GM21447 (cell line): ENCODE measurements around the gene AKAP13.
"Not testable (repeated sequence)": the region's sequence is repeated elsewhere in the genome, so short reads cannot be mapped to it uniquely, and the experiment has no call there.

Experiments used
- ATAC-seq: cut with Tn5 transposase; IDR thresholded peaks from one replicate; pipeline ENCODE4 v1.9.1; 2021; ENCODE audit not compliant: unreplicated experiment

The AKAP13 gene

DNA sequence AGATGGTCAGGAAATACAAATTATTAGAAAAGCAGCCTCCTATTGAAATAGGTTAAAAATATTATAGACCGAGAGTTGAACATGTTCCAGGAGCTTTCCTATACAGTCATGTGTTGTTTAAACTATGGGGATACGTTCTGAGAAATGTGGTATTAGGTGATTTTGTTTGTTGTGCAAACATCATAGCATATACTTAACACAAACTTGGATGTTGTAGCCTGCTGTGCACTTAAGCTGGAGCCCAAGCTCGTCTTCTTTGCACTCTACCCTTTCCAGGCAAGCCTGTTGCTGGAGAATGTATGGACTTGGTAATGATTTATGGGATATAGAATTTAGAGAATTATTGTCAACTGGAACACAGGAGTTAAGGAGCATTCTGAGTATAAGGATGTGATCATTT is 140.2 kb downstream of the AKAP13 start:
- no peak for ATAC-seq

DNA sequence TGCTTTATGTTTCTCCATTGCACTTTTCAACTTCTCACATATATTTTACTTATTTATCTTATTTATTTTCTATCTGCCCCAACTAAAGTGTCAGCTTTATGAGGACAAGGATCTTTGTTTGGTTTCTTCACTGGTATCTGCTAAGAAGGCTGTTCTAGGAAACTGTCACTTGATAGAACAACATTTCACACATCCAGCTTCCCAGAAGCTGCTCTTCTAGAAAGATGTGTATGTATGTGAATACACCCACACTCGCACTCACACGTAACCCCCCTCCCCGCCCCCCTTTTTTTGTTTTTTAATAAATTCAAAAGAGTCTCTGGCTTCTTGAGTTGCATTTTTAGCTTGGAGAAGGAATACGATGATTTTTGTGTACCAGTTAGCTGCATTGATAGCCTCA is 143.1 kb downstream of the AKAP13 start:
- no peak for ATAC-seq

DNA sequence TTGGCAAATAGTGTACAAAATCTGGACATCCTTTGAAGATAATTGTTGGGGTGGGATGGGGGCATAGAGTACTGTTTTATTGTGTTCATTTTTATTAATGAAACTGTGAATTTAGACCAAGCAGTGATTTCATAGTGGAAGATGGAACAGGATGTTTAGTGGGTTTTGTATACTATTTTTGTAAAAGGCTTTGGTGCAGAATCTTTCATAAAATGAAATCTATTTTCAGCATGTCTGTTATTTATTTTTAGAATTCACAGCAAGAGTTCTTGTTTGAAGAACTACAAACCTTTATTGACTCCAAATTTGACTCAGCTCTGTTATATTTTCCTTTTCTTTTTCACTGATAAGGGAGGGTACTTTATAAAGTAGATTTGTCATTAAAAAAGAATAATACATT is 145.4 kb downstream of the AKAP13 start:
- ATAC-seq, result no peak

DNA sequence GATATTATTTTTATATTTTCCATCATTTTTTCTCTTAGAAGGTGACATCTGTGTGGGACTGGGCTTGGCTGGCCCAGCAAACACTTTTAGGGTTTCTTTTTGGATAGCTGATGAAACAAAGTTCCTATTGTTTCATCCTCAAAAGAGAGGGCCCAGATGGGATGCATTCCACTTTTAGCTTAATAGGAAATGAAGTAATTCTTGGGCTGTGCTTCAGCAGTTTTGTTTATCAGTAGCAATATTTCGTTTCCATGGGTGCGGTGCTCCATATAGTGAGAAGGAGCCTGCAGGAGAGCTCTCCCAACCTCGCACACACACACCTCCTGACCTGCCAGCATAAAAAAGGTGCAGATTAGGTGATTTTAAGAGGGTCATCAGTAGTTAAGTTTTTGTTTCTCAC is 147.5 kb downstream of the AKAP13 start:
- no peak for ATAC-seq

DNA sequence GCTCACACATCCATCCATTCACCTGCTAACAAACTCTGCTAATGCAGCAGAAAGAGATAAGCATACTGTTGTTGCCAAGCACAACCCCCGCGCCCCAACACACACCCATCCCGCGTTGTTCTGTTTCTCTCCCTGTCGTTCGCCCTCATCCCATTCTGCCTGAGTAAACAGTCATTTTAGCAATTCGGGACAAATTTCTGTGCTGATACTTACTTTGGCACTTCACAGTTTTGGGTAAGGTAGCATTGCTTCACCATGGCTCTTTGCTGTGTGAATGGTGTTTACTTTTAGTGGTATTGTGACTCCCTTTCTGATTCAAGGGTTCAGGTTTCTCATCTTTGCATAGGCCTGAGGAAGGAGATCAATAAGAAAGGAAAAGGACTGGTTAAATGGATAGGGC is 149.7 kb downstream of the AKAP13 start:
- ATAC-seq, result no peak

DNA sequence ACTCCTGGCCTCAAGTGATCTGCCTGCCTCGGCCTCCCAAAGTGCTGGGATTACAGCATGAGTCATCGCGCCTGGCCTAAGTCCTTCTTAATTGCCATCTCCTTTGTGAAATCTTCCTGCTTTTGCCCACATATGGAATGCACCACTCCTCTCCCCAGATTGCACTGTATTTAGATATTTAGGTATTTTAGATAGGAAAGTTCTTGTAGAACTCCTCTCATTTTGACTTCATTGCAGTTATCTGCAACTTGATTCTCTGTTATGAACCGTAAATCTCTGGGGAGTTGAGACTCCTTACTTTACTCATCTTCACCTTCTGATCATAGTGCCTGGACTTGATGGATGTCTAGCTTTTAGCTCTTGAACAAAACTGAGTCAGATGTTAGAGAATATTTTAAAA is 150.7 kb downstream of the AKAP13 start:
- no peak for ATAC-seq

DNA sequence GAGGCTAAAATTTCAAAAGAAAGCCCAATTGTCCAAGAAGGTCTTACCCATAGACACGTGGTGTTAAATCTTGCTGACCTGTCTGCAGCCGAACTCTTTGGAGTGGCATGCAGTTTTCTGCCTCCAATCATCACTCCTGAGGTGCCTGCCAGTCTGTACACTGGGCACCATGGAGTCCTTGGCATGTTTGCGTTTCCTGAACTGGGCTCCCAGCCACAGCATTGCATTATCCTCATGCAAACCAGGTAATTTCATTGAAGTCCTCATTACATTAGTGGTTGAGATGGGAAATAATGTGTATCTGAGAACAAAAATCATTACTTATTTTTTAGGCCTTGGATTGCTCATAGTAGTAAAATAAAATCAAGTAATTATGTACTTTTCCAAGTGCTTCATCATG is 152.3 kb downstream of the AKAP13 start:
- no peak for ATAC-seq

DNA sequence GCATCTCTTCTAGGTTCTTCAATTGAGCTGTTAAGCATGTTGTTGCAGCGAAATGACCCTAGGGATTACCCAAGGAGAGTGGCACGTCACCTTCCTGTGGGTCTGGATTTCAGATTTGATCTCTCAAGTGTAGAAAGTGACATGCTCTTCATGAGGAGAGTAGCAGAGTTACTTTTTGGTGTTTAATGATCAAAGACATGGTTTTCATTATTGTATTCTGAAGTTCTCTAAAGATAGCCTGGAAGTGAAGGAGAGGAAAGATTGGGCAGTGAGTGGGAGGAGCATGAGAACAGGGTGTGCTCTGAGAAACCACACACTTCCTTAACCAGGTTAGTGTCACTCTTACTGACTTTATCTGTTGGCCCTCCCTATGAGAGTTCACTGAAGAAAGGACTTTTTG is 153.6 kb downstream of the AKAP13 start:
- ATAC-seq, result peak; percentile 96

DNA sequence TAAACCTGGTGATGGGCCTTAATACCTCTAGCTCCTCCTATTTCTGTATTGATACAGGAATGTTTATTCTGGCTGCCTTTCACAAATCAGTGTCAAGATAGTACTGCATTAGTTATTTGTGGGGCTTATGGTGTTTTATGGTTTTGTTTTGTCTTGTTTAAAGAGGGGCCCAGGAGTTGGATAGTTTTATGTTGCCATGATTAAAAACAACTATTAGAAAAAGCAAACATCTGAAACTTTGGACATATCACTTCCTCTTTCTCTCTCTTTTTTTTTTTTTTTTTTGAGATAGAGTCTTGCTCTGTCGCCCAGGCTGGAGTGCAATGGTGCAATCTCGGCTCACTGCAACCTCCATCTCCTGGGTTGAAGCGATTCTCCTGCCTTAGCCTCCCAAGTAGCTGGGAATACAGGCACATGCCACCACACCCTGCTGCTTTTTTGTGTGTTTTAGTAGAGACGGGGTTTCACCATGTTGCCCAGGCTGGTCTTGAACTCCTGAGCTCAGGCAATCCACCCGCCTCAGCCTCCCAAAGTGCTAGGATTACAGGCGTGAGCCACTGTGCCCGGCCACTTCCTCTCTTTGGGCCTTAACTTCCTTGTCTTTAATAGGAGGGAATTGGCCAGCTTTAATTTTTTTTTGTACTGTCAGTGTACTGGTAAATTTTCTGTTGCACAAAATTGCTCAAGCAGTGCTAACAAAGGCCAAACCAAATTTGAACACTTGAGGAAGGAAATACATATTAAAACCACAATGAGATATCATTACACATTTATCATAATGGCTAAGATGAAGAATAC is 155.3 kb downstream of the AKAP13 start:
- not testable (repeated sequence) for ATAC-seq

DNA sequence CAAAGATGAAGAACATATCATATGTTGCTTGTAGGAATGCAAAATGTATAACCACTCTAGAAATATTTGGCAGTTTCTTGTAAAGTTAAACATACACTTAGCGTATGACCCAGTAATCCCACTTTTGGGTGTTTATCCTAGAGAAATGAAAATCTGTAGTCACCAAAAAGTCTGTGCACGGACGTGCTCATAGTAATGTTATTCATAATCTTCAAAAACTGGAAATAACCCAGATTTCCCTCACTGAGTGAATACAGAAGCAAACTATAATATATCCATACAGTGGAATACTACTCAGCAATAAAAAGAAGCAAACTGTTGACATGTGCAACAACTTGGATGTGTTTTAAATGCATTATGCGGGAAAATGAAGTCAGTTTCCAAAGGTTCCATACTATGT is 155.9 kb downstream of the AKAP13 start:
- ATAC-seq, result no peak

DNA sequence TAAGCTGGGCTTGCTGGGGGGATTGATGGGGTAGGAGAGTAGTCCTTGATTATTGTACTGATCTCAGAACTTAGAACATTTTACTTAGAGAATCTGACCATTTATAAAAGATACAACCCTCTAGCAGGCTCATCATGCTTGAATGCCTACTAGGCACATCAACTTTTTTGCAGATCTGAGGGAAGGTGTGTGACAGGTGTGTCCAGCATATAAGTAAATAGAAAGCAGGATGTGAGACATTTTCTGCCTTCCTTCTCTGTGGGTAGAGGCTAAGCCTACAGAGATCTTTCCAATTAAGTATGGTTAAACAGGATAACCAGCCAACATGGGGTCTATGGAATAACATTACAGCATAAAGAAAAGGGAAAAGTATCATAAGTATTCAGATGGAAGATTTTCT is 159.1 kb downstream of the AKAP13 start:
- no peak for ATAC-seq

DNA sequence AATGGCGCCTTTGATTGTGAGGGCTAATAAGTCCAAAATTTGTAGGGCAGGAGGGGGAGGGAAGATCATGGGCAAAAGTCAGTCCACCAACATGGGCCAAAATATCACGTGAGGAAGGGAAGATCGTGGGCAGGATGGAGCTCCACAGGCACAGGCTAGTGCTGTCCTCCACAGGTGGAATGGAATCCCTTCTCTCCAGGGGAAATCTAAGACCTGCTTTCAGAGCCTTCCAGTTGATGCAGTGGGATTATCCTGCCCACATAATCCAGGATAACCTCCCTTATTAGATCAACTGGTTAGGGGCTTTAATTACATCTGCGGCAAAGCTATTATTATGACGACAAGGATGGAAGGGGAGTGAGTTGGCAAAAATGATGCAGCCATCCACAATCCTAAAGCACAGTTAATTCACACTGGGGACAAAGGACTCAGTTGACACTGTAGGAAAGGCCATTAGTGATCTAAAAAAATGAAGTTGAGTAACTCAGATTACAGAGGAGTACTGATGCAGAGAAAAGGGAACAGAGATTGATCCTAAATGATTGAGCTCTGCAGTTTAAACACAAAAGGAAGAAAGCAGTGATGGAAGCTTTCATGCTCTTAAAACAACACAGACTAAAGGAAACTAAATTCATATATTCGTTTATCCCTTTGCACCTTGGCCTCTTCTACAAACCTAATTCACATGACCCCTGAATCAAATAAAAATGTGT is 159.8 kb downstream of the AKAP13 start:
- no peak for ATAC-seq

DNA sequence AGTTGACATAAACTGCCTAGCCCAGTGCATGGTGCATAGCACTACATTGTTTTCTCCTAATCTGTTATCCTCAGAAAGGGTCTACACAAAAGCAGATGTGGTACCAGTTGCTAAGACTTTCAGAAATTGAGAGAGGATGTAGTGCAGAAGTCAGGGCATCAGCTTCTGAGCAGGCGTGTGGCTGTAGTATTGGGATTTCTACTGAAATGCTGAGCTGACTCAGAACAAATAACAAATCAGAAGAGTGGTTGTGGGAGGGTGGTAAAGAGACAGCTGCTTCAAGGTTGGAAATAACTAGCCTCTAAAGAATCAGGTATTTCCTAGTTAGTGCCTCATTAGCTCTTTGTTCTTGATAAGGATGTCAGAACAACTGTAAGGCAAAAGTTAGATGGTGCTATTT is 161.3 kb downstream of the AKAP13 start:
- peak; percentile 67 for ATAC-seq

DNA sequence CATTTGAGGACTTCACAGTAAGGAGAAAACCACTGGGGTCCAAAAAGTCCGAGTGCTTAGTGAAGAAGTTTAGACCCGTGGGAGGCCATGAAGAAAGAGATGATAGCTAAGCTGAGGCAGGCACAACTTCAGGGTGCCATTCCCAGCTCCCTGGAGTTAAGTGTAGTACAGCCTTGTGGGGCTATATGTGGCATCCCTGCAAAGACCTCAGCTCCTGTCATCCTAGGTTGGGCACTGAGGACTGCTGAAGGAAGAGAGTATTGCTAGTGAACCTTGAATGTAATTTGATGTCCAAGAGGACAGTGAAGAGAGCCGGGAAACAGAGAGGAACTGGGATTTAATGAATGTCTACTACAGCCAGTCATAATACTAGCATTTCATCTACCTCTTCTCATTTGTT is 162.1 kb downstream of the AKAP13 start:
- ATAC-seq, result no peak

DNA sequence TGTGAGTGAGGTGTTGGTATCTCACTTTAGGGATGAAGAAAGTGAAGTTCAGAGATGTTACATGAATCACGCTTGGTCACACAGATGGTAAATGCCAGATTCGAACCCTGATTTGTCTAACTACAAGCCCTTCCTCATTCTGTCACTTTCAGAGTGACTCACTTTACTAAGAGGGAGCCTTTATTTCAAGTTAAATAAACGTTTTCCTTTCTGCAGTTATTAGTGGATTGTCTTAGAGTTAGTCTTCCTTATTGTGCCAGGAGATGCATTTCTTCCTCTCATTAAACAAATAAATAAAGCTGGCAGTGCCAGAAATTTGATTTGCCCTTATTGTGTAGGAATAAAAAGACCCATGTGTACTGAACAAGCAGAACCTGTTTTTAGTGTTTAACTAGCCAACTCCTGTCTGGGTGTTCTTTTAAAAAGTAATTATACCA is 162.5 kb downstream of the AKAP13 start:
- ATAC-seq, result no peak

DNA sequence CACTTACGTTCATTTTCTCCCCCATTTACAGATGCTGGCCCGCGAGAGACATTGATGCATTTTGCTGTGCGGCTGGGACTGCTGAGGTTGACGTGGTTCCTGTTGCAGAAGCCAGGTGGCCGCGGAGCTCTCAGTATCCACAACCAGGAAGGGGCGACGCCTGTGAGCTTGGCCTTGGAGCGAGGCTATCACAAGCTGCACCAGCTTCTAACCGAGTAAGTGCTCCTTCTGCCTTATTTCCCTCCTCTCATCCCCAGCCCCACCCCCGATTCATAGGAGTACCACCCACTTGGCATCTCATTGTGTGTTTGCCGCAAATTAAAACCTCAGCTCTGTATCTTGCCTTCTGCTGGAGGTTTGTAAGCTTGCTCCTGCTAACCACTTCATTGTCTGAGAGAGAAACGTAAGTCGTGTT is 163.3 kb downstream of the AKAP13 start:
- no peak for ATAC-seq

DNA sequence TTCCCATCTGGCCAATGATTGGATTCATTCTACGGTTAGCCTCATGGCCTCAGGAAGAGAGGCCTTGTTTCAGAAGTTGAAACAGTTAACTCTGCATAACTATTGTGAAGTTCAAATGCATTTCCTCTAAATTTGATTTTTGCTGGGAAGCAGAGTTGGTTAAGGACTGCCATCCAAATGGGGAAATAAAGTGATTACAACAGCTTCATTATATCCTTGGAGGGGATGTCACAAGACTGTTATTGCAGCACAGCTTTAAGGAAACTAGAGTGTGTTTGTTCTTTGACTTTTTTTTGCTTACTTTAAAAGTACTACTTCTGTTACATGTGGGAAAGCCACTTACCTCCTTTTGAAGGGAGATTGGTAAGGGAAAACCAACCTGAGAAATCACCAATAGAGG is 164.8 kb downstream of the AKAP13 start:
- ATAC-seq, result no peak

DNA sequence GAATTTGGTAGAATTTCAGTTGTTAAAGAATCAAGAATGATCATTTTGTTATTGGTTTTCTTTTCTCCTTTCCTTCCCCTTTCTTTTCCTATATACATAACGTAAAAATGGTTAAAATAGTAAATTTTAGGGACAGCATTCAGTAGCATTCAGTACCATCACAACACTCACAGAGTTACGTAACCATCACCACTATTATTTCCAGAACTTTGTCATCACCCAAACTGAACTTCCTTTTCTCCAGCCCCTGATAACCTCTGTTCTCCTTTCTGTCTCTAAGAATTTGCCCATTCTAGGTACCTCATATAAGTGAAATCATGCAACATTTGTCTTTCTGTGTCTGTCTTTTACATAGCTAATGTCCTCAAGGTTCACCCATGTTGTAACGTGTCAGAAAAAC is 165.3 kb downstream of the AKAP13 start:
- ATAC-seq, result no peak

DNA sequence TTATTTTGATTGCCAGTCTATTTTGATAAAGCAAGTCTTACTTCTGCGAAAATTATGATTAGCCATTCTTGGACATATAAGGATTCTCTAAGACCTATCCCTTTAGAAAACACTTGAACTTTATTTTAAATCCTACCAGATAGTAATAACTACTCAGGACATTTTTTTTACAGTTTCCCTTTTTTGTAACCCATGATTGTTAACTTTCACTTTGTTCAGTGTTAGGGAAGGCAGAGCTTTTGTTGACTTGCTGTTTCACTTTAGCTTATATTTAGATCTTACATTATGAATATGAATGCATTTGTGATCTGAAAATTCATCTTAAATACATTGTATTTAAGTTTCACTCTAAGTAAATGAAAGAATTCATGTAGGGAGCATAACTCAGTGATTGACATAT is 167.0 kb downstream of the AKAP13 start:
- no peak for ATAC-seq

DNA sequence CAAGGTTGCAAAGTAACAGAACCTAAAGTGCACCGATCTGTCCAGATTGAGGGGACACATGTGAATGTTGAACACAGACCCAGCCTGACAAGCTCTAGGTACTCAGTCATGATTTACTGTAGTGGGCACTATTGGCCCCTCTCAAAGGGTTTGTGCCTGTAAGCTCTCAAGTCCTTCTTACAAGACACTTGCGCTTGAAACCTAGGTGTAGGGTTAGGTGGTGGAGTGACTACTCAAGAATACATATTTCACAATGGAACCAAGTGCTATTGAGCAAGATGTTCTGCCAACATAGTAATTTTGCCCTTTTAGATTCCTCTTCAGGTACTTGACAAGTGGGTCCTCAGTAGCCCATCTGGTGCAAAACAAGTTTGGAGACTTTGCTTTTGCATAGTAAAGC is 169.9 kb downstream of the AKAP13 start:
- no peak for ATAC-seq

DNA sequence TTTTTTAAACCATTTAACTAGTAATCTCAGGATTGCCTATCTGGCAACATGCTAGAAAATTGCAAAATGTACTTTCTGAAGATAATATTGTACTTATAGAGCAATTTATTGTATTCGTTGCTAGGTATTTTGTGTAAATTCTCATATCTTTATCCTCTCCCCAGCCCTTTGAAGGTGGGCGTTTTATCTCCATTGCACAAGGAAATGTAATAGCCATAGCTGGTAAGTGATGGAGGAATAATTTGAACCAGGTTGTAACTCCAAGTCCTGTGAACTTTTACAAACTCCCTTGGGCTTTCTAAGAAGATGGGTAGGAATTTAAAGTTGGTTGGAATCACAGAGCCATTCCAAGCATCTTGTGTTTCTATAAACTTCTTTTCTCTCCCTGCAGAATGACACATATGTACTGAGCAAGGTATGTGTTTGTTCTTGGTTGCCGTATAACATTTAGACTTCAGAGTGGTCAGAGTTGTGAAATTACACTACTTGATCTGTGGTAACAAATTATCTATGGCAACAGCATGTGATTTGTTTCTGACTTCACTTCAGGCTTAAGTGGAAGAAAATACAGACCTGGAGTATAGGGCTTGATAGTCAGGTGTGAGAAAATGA is 170.9 kb downstream of the AKAP13 start:
- ATAC-seq, result no peak

DNA sequence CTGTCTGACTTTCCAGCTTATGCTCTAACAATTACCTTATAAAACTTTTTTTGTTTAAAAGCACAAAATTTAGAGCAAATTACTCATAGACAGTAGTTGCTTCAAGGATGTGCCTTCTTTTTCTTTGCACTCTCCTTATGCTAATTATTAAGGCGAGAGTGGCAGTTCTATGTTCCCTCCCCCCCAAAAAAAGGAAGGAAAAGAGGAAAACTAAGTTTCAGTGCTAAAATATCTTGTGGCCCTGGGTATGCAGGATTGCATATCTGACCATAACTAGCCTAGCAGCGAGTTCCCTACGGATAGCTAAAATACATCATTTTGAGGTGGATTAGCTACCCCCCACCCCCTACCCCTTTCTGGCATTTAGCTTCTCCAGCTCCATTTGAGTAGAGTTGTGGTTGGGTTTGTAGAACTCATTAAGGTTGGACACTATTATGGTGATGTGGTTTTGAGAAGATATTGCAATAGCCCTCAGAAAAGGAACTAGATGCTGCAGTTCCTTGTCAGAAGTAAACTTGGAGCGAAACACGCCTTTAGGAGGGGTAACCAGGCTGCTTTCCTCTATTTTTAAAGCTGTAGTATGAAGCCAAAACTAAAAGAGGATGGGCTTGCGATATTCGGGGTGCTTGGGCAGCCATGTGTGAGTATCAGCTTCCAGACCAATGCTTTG is 174.6 kb downstream of the AKAP13 start:
- ATAC-seq, result peak; percentile 51
